ENCODE data around the gene ADNP. TPM values are rescaled to one million over a fixed set of nuclear protein-coding genes. Genes with fewer than 3 reads are reported as not detected.

Gene ADNP
- total and polyA plus RNA-seq, 2 experiments from 2014 or later = 95.0 to 106 TPM

GRCh38 chr20:50916934-50917333, 14.3 kb downstream of the ADNP start (continued):
- TF ChIP-seq, protein P1, sequence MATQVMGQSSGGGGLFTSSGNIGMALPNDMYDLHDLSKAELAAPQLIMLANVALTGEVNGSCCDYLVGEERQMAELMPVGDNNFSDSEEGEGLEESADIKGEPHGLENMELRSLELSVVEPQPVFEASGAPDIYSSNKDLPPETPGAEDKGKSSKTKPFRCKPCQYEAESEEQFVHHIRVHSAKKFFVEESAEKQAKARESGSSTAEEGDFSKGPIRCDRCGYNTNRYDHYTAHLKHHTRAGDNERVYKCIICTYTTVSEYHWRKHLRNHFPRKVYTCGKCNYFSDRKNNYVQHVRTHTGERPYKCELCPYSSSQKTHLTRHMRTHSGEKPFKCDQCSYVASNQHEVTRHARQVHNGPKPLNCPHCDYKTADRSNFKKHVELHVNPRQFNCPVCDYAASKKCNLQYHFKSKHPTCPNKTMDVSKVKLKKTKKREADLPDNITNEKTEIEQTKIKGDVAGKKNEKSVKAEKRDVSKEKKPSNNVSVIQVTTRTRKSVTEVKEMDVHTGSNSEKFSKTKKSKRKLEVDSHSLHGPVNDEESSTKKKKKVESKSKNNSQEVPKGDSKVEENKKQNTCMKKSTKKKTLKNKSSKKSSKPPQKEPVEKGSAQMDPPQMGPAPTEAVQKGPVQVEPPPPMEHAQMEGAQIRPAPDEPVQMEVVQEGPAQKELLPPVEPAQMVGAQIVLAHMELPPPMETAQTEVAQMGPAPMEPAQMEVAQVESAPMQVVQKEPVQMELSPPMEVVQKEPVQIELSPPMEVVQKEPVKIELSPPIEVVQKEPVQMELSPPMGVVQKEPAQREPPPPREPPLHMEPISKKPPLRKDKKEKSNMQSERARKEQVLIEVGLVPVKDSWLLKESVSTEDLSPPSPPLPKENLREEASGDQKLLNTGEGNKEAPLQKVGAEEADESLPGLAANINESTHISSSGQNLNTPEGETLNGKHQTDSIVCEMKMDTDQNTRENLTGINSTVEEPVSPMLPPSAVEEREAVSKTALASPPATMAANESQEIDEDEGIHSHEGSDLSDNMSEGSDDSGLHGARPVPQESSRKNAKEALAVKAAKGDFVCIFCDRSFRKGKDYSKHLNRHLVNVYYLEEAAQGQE (IDR thresholded peaks at IDR 0.05; ENCODE audit: unreplicated experiment) = no peak

DNA sequence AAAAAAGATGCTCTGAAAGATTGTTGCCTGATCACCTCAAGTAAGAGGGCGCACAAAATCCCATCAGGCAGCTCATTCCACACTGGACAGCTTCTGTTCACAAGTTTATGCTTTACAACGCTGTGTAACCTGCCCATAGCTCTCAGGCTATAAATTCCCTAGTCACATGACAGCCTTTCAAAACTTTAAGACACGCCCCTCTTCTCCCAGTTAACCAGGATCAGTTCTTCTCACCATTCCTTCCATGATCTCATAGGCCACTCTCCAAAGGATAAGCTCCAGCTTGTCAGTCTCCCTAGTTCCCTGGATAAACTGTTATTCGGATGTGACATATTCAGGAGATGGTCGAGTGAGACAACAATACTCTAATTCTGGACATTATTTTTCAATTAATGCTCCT, 15.0 kb downstream of the ADNP start:
- H4K20me1 ChIP-seq (replicated peaks; ENCODE audit: insufficient read depth) = peaks cover 96% of the 10 kb centered on the region
- no peaks in the 10 kb centered on the region for H3K9me2 ChIP-seq (ENCODE audit: insufficient read depth)
- DNase-seq (ENCODE audit: low spot score) (peak; percentile 52), ATAC-seq (peak; percentile 42)
- peaks cover 56% of the 10 kb centered on the region for H3K4me1 ChIP-seq (ENCODE audit: insufficient read depth)
- peaks cover 61% of the 10 kb centered on the region for H3K4me1 Mint-ChIP-seq
- H3K4me2 ChIP-seq = peak overlapping the region; percentile 13; the same call in 1 of the 2 replicates
- no peak overlapping the region for H2AFZ ChIP-seq
- H3K27me3 Mint-ChIP-seq (ENCODE audit: insufficient read depth, low read depth, poor library complexity) = peaks cover 6% of the 10 kb centered on the region
- peaks cover 100% of the 10 kb centered on the region for H3K79me2 ChIP-seq (replicated peaks; ENCODE audit: insufficient read depth)
- no peak overlapping the region for H3K4me3 ChIP-seq
- no peak overlapping the region for H3K4me3 Mint-ChIP-seq
- H3F3A ChIP-seq (replicated peaks; ENCODE audit: low read depth) = no peaks in the 10 kb centered on the region
- H3K36me3 Mint-ChIP-seq (ENCODE audit: low read depth) = peaks cover 46% of the 10 kb centered on the region; the same call in 2 of the 3 replicates
- H3K36me3 ChIP-seq (ENCODE audit: insufficient read depth) = no peaks in the 10 kb centered on the region; the same call in 1 of the 2 replicates
- no peaks in the 10 kb centered on the region for H3K9me3 Mint-ChIP-seq
- H3K27me3 ChIP-seq (ENCODE audit: insufficient read depth) = no peaks in the 10 kb centered on the region
- H3K27ac ChIP-seq (ENCODE audit: low read depth) = no peak overlapping the region
- no peak overlapping the region for H3K27ac Mint-ChIP-seq
- TF ChIP-seq ZNF114 (CRISPR knock-in tag; IDR thresholded peaks at IDR 0.05) = no peak
- TF ChIP-seq, protein P2, sequence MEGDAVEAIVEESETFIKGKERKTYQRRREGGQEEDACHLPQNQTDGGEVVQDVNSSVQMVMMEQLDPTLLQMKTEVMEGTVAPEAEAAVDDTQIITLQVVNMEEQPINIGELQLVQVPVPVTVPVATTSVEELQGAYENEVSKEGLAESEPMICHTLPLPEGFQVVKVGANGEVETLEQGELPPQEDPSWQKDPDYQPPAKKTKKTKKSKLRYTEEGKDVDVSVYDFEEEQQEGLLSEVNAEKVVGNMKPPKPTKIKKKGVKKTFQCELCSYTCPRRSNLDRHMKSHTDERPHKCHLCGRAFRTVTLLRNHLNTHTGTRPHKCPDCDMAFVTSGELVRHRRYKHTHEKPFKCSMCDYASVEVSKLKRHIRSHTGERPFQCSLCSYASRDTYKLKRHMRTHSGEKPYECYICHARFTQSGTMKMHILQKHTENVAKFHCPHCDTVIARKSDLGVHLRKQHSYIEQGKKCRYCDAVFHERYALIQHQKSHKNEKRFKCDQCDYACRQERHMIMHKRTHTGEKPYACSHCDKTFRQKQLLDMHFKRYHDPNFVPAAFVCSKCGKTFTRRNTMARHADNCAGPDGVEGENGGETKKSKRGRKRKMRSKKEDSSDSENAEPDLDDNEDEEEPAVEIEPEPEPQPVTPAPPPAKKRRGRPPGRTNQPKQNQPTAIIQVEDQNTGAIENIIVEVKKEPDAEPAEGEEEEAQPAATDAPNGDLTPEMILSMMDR (conservative IDR thresholded peaks at IDR 0.05; ENCODE audit: low read depth in 2 of 2) = no peak
- no peak for TF ChIP-seq CREB1 (CRISPR knock-in tag; IDR thresholded peaks at IDR 0.05; ENCODE audit: low read depth)
- no peak for TF ChIP-seq STAT1 (IDR thresholded peaks at IDR 0.05; ENCODE audit: unreplicated experiment)
- TF ChIP-seq, protein P1 (IDR thresholded peaks at IDR 0.05; ENCODE audit: unreplicated experiment) = no peak
- TF ChIP-seq NANOG (IDR thresholded peaks at IDR 0.05; ENCODE audit: borderline replicate concordance) = no peak
- TF ChIP-seq POLR2AphosphoS5 (IDR thresholded peaks at IDR 0.05; ENCODE audit: low read depth) = no peak
- TF ChIP-seq ZNF331 (CRISPR knock-in tag; IDR thresholded peaks at IDR 0.05; ENCODE audit: low read depth) = no peak
- no peak for TF ChIP-seq EZH2 (IDR thresholded peaks at IDR 0.05; ENCODE audit: low read depth, unreplicated experiment)
- no peak for TF ChIP-seq EZH2phosphoT487 (IDR thresholded peaks at IDR 0.05; ENCODE audit: unreplicated experiment)
- TF ChIP-seq ETS1 (IDR thresholded peaks at IDR 0.05) = no peak
